ENCODE data around the gene CBX4.

CBX4 gene

DNA sequence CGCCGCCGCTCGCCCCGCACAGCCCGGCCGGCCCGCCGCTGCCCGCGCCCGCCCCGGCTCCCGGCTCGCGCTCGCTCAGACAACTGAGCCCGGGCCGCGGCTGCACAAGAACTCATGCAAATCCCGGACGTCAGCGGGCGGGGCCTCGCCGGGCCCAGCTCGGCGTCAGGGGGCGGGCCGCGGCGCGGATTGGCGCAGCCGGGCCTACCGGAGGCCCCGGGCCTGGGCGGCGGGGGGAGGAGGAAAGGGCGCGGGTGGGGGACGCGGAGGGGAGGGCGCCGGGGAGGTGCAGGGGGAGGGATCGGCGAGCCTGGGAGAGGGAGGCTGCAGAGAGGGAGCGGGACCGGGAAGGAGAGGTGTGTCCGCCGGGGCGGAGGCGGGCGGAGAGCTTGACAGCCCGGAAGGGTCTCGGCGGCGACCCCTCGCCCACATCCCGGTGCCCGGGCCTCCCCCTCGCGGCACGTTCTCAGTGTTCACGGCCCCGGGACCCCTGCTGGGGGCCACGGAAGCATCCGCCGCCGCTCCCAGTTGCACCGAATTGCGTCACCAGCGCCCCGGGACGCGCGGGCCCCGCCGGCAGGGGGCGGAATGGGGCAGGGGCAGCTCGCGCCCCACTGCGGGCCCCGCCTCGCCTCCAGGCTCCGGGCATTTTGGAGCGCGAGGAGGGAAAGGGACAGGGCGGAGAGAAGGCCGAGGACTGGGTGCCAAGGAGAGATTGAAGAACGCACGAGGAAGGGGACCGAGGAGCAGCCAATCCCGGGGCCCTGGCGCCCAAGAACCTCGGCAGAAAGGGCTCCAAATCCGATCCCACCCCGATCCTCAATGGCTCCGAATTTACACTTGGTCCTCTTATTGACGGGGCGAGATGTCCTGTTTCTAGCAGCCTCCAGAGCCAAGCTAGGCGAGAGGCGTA is at the start of gene CBX4:
Gene CBX4, minus strand, starts transcription at position 85 of the 913 bp plus-strand sequence. CDS start 189 bp downstream, outside the sequence.
- peak; percentile 92 to 95 for DNase-seq

DNA sequence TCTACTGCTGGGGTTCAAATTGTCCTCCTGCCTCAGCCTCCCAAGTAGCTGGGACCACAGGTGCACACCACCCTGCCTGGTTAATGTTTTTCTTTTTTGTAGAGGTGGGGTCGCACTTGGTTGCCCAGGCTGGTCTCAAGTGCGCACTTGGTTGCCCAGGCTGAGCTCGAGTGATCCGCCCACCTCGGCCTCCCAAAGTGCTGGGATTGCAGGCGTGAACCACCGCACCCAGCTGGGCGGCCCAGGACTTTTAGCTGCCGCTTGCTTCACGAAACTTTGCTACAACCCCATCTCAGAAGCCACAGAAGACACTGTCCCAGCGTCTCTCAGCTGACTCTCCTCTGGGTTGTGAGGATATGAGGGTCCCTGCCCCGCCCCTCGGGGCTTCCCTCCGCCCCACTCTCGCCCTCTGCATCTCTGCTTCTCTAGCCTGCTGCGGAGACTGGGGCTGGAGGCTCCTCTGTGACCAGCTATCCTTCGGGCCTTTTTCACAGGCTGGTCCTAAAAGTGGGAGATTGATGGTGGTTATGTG is 48.8 kb upstream of the CBX4 start:
- DNase-seq, result no peak

DNA sequence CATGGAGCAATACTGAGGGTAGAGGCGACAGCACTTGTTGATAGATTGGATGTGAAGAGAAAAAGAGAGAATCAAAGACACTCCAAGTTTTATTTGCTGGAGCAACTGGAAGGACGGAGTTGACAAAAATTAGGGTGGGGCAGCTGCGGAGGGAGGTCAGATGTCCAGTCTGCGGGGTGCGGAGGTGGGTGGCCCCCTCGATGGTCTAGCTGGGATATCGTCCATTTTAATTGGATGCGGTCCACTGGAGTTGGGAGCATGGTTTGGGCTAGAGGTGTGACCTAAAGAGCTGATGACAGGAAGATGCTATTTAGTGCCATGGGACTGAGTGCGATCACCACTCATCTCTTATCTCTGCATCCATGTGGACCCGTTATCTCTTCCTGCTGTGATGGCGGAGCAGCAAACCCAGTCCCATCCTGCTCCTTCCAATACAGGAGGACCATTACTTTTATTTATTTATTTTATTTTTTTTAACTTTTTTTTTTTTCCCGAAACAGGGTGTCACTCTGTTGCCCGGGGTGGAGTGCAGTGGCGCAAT is 48.3 kb upstream of the CBX4 start:
- no peak for DNase-seq

DNA sequence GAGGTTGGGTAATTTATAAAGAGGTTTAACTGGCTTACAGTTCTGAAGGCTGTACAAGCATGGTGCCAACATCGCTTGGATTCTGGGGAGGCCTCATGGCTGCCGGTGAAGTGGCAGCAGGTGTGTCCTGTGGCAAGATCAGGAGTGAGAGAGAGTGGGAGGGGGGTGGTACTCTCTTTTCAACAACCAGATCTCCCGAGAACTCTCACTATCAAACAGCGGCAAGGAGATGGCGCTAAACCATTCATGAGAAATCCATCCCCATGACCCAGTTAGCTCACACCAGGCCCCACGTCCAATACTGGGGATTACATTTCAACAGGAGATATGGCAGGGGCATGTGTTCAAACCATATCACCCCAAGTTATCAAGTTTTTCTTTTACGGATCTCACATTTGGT is 44.0 kb upstream of the CBX4 start:
- DNase-seq, result no peak

DNA sequence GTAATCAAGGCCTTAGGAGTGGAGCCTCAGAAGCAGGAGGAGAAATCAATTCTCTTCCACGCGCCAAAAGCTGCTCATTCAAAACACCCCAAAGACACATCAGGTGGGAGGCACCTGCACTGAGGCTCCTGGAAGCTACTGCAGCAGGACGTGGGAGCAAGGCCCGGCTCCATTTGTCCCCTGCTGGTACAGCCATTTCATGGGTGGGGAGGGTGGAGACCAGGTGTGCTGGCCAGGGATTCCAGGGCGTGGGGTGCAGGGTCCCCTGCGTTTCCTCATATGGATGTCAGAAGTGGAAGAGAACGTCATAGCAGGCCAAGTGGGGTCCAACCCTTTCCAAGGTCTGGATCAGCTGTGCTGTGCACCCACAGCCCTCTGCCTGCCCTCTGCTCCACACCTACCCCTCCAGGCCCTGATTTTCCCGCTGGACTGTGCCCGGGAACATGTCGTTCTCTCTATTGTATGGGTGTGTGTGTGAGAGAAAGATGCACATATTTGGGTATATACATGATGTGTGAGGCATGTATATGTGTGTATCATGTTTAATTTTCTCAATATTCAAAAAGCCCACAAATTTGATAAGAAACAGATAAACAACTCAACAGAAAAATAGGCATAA is 39.2 kb upstream of the CBX4 start:
- no peak for DNase-seq

DNA sequence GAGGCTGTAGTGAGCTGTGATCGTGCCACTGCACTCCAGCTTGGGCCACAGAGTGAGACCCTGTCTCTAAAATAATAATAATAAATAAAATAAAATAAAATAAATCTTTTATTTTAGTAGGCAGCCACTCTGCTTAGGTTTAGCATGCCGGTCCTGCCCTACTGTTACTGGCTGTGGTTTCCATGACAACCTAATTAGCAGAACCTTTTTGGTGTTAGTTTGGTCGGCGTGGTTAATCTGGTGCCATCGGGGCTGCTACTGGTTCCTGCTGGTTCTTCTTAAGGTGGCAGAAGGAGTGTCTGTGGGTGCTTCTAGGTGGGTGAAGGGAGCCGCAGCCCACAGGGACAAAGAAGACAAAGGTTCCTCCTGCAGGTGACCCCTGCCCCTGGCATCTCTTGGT is 37.8 kb upstream of the CBX4 start:
- DNase-seq, result no peak

DNA sequence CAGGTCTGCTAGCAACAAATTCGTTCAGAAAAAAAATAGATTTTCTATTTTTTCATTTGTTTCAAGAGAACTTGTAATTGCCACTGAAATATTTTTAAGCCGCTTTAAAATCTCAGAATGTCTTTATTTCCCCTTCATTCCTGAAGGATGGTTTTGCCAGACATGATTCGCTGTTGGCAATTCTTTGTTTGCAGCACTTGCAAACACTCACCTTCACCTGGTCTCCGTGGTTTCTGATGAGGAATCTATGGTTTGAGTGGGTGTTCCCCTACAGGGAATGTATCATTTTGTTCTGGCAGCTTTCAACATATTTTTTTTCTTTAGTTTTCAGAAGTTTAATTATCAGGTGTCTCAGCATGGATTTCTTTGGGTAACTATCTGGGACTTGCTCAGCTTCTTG is 36.3 kb upstream of the CBX4 start:
- DNase-seq, result no peak

DNA sequence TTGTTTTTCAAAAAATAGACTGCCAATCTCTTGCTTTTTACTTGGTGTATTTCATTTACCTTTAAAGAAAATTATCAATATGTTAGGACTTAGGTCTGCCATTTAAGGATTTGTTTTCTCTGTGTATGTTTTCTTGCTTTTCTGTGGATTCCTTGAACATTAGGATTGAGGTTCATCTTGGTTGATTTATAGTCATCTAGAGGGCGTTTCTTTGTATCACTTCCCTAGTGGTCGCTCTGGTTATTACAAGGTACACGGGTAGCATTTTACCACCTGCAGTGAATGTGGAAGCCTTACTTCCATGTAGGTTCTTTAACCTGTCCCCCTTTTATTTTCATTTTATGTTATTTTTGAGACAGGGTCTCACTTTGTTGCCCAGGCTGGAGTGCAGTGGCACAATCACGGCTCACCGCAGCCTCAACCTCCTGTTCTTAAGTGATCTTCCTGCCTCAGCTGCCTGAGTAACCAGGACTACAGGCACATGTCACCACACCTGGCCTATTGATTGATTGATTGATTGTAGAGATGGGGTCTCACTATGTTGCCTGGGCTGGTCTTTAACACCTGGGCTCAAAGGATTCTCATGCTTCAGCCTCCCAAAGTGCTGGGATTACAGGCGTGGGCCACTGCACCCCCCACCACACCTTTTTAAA is 35.2 kb upstream of the CBX4 start:
- DNase-seq, result peak in 1 of 2 donors; percentile 54

DNA sequence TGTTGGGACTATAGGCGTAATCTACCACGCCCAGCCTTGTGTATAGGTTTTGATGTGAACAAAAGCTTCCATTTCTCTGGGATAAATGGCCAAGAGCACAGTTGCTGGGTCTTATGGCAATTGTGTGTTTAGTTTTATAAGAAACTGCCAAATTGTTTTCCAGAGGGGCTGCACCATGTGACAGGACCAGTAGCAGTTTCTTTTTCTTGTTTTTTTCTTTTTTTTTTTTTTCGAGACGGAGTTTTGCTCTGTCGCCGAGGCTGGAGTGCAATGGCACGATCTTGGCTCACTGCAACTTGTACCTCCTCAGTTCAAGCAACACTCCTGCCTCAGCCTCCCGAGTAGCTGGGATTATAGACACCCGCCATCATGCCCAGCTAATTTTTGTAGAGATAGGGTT is 34.3 kb upstream of the CBX4 start:
- no peak for DNase-seq

DNA sequence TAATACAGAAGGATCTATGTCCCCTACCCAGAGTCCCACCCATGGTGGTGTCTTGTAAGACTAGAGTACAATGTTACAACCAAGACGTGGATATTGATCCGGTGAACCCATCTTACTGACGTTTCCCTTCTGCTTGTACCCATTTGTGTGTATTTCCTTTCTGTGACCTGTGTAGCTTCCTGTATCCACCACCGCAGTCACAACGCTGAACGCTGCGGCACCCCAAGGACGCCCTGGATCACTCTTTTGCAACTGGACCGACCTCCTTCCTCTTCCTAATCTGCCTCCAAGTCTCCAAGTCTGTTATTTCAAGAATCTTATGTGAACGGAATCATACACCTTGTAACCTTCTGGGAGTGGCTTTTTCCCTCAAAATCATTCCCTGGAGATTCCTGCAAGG is 33.5 kb upstream of the CBX4 start:
- no peak for DNase-seq

DNA sequence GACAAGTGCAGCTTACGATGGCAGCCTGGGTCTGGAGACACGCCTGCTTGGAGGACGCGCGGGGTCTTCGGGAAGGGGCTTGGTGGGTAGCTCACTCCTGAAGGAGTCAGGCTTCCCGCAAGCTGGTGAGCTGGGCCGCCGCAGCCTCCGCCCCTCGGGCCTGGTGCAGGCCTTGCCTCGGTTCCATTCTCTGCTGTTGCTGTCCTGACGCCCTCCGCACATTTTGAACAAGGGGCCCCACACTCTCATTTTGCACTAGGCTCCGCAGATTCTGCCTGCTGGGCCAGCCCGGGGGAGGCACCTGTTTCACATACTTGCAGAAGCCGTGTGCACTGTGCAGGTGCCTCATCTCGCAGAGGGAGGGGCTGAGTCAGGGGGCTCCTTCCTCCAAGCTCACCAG is 31.9 kb upstream of the CBX4 start:
- DNase-seq, result no peak

DNA sequence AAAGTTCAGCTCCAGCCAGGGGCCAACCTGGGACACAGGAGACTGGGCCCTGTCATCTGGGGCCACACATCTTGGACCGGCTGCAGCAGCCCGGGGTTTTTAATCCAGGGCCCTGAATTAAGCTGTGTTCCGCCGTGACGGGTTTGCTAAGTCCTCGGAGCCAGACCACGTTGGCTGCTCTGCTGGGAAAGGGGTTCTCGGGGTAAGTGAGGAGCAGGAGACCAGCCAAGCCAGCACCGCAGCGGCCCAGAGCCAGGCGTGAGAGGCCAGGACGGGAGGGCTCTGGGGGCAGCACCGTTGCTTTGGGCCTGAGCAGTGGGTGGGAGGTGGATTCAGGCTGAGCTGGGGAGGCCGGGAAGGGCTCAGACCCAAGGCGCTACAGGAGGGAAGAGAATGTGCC is 31.3 kb upstream of the CBX4 start:
- DNase-seq, result no peak

DNA sequence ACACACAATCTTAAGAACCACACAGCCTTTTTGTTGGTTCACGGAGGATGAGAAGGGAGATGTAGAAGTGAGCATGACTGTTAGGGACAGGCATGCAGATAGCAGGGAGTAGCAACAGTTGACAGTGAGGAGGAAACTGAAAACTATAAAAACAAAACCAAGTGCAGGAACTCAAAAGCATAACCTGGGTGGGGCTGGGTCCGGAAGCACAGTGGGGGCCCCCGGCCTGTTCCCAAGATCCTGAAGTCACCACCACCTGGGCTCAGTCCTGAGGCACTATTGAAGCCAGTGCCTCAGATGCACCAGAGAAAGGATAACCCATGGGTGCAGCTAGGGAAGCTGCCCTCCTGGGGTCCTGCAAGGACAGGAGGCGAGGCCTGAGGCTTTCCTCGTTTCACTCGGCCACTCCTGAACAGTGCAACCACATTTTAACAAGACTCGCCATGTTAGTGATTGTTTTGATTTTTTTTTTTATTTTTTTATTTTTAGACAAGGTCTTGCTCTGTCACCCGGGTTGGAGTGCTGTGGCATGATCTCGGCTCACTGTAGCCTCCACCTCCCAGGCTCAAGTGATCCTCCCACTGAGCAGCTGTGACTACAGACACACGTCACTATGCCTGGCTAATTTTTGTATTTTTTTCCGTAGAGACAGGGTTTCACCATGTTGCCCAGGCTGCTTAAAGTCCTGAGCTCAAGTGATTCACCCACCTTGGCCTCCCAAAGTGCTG is 27.7 kb upstream of the CBX4 start:
- DNase-seq, result no peak

DNA sequence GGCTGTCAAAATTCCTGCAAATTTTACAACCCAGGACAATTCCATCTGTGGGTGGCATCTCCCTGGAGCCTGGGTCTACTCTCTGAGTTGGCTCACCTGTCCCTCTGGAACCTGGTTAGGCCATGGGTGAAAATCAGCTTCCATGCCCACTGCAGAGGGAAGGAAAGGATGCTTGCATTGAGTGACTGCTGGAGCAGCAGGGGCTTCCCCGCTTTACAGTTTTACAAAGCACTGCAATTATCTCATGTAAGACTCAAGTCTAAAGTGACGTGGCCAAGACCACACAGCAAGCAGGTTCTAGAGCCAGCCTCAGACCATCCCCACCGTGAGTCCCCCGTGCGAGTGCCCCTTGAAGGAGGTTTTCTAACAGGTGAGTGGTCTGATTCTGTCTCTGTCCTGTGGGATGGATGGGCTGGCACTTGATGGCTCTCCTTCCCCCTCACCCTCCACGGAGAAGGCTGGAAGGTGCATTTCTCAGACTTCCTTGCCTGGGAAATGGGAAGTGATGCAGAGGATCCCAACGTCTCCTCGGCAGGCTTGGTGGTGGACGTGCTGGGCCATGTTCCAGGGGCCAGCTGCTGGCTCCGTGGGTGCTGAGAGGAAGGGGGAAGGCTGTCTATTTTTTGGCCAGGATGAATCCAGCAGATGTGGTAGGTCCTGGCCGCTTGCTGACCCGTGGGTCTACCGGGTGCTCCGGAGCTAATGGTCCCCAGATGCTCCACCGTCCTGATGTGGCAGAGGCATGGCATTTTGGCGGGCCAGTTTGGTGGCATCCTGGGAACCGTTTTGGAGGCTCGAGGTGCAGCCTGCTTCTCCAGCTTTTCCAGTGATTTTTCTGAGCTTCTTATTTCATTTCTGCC is 26.3 kb upstream of the CBX4 start:
- no peak for DNase-seq

DNA sequence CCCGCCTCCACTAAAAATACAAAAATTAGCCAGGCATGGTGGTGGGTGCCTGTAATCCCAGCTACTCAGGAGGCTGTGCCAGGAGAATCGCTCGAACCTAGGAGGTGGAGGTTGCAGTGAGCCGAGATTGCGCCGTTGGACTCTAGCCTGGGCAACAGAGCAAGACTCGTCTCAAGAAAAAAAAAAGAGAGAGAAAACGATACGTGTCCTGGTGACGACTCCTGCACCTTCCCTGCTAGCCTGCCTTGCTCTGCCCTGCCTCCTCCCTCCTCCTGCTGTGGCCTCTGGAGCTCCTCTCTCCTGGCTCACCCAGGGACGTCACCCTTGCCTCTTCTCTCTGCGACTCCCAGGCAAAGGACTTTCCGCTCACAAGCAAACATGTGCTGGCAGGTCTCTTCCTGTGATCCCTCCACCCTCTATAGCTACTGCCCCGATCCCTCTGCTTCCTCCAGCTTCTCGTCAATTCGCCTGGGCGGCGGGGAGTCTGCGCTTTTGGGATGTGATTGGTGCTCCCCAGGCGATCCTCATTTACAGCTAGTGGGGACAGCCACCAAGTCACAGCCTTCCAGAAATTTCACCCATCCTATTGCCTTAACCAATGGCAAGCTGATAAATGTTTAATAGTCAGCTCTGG is 25.5 kb upstream of the CBX4 start:
- no peak for DNase-seq

DNA sequence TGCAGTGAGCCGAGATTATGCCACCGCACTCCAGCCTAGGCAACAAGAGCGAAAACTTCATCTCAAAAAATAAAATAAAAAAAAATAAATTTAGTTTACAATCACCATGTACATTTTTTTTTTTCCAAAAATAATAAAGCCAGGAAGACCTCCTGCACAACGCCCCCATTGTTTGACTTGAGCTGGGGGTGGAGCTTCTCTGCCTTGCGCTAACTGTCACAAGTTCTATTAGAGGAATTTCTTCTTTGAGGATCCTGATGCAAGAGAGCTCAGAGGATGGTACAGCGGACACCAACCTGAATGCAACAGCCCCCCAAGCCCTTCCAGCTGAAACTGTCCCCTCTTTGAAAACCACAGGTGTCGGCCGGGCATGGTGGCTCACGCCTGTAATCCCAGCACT is 24.9 kb upstream of the CBX4 start:
- no peak for DNase-seq

DNA sequence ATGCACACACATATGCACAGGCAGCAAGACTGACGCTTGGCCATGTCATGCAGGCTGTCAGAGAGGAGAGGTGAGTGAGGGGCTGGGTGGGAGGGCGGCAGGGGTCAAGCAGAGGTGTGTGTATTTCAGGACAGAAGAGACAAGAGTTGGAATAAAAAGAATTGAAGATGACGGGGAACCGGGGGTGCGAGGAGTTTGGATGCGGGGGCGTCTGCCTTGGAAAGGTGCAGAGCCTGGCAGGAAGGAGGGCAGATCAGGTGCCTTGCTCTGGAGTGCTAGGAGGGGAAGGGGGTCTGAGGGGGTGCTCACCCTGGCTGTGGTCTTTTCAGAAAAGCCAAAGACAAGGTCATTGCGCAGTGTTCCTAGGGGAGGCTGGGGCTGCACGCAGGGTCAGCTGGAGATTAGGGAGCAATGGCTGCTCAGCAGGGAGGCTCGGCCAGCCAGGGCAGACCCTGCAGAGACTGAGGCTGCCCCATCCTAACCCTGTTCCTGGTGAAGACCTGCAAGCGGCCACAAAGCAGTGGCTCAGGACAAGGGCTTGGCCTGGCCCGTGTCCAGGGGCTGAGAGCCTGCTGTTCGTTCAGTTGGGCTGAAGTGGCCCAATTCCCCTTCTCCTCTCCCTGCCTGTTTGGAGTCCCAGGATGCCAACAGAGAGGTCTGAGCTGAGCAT is 23.7 kb upstream of the CBX4 start:
- no peak for DNase-seq

DNA sequence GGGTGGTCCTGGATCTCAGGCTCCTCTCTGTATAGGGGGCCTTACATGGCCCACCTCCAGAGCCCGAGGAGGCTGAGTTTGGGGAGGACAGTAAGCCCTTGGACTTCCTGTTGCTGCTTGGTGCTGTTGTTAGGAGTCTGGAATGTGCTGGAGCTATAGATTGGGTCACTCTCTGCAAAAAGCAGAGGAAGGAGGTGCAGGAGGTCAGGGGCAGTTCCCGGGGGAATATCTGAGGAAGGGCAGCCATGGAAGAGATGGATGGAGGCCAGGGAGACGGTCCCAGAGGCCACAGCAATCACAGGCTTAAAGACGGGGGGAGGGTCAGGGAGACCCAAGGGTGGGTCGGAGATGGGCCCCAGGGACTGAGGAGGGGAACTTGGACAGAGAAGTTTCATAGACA is 23.0 kb upstream of the CBX4 start:
- no peak for DNase-seq

DNA sequence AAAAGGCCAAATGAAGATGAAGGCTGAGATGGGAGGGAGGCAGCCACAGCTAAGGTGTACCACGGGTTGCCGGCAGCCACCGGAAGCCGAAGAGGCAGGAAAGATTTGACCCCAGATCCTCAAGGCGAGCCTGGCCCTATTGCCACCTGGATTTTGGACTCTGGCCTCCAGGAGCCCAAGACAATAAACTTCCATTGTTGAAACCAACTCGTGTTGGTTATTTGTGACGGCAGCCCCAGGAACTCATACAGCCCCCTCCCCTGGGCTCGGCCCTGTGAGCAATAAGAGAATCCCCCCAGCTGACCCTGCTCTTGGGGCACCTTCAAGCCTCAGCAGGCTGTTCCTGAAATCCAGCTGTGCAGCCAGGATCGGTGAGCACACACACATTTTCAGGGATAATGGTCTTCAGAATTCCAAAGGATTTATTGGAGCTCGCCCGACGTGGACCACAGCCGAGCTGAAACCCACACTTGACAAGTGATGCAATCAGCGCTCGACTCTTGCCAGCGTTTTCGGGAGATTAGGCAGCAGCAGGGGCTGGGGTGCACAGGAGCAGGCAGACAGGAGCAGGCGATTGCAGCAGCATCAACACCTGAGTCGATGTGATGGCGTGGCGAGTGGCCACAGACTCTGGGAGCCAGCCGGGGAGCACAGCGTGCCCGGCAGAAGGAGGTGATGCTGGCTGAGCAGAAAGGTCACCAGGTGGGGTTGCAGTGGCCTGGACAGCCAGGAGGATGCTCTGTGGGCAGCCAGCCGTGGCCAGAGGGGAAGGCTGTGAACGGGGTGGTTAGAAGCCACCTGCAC is 22.4 kb upstream of the CBX4 start:
- DNase-seq, result no peak
